ENCODE results near the gene PMCH.
"Not testable (repeated sequence)": the region's sequence is repeated elsewhere in the genome, so short reads cannot be mapped to it uniquely, and the experiment has no call there.

GRCh38 chr12:102155206-102155605 lies 42.4 kb downstream of the PMCH start:
- TF ChIP-seq POLR2A (IDR thresholded peaks at IDR 0.05); CTCF (IDR thresholded peaks at IDR 0.05 in 4 of 5, conservative IDR thresholded peaks at IDR 0.05 in 1 of 5): not testable (repeated sequence)

Data from gastrocnemius medialis (tissue), 4 donors.